Right ventricle myocardium inferior (tissue), 1 donor: ENCODE data around the gene LGI2. TPM values are rescaled to one million over a fixed set of nuclear protein-coding genes. Genes with fewer than 3 reads are reported as not detected.

Experiments
- total RNA-seq: library from RNA; stranded (reverse); fragmentation: NEBNext Ultra II Directional; extraction: Animal tissue kit (Norgen Biotek cat#: 25700); gene quantifications from one replicate; pipeline ENCODE4 v1.2.1, GENCODE V29; 2021
- donor health status: DM: no; HTN: yes; CAD: no; lungs with severe emphysema.

Gene LGI2
- total RNA-seq, 1 donor from 2014 or later: 3.6 TPM

Other genes starting within 250 kb of the LGI2 start
- 63.4 TPM for gene SOD3, start 235.4 kb downstream of the LGI2 start, total RNA-seq
- gene CCDC149, start 117.9 kb downstream of the LGI2 start, total RNA-seq: 11.4 TPM
- 5.4 TPM for gene SEPSECS, start 129.5 kb upstream of the LGI2 start, total RNA-seq
- 1.8 TPM for gene PI4K2B, start 203.1 kb upstream of the LGI2 start, total RNA-seq